GM12892 (cell line): ENCODE results near the gene MLYCD.

Experiments used
- DNase-seq: peaks from one replicate; pipeline ENCODE4 v3.0.0; 2011; ENCODE audit not compliant: insufficient read length
- FAIRE-seq: peaks from 2 replicates; lab custom pipeline; 2011; peaks lifted over from hg19 to GRCh38; lab: Jason Lieb, UNC
- POLR2A ChIP-seq: IDR thresholded peaks from 2 replicates; pipeline ENCODE4 v1.6.1; 2011; ENCODE audit warnings: low read depth, low read length, control low read depth
- POLR2AphosphoS5 ChIP-seq: IDR thresholded peaks from 2 replicates; pipeline ENCODE4 v1.6.1; 2011; ENCODE audit warnings: low read depth, low read length, control low read depth
- TAF1 ChIP-seq: IDR thresholded peaks from 2 replicates; pipeline ENCODE4 v1.6.1; 2011; ENCODE audit warnings: low read depth, mild to moderate bottlenecking, control low read depth, low read length, borderline replicate concordance

The MLYCD gene

GRCh38 chr16:83971165-83972130, 72.5 kb downstream of the MLYCD start:
- TF ChIP-seq TAF1, result no peak
- TF ChIP-seq POLR2AphosphoS5, result no peak
- no peak for TF ChIP-seq POLR2A

GRCh38 chr16:83972256-83973008, 73.5 kb downstream of the MLYCD start:
- DNase-seq (no peak), FAIRE-seq (no peak)
- TF ChIP-seq TAF1 (no peak), POLR2AphosphoS5 (no peak), POLR2A (no peak)

More at GRCh38 chr16:83971165-83972130, 72.5 kb downstream of the MLYCD start:
- FAIRE-seq, result no peak
- DNase-seq, result no peak

- TF ChIP-seq TAF1, result no peak
- TF ChIP-seq POLR2A, result no peak
- no peak for TF ChIP-seq POLR2AphosphoS5
- DNase-seq (no peak), FAIRE-seq (no peak)
Observed at GRCh38 chr16:83973077-83973476, 74.2 kb downstream of the MLYCD start.

- FAIRE-seq (no peak), DNase-seq (no peak)
- no peak for TF ChIP-seq POLR2AphosphoS5
- no peak for TF ChIP-seq POLR2A
- TF ChIP-seq TAF1, result no peak
Observed at GRCh38 chr16:83973581-83974385, 74.9 kb downstream of the MLYCD start.

GRCh38 chr16:83974475-83974874, 75.6 kb downstream of the MLYCD start:
- DNase-seq, result no peak
- TF ChIP-seq TAF1, result no peak
- TF ChIP-seq POLR2AphosphoS5, result no peak
- no peak for TF ChIP-seq POLR2A
- no peak for FAIRE-seq

GRCh38 chr16:83975590-83976260, 76.8 kb downstream of the MLYCD start:
- no peak for FAIRE-seq
- TF ChIP-seq POLR2AphosphoS5 (no peak), POLR2A (no peak), TAF1 (no peak)
- DNase-seq, result no peak
